Measurements from ENCODE around the gene DNALI1.

DNALI1 gene

GRCh38 chr1:37605061-37605650 is 48.4 kb downstream of the DNALI1 start:
- TF ChIP-seq ESRRG (CRISPR knock-in tag; IDR thresholded peaks at IDR 0.05) (no peak), ZFP3 (CRISPR knock-in tag; IDR thresholded peaks at IDR 0.05) (no peak), ZNF565 (CRISPR knock-in tag; conservative IDR thresholded peaks at IDR 0.05; ENCODE audit: low read depth) (no peak), BACH2 (CRISPR knock-in tag; IDR thresholded peaks at IDR 0.05; ENCODE audit: borderline replicate concordance) (no peak), PATZ1 (CRISPR knock-in tag; IDR thresholded peaks at IDR 0.05; ENCODE audit: borderline replicate concordance) (no peak), TCF4 (CRISPR knock-in tag; IDR thresholded peaks at IDR 0.05; ENCODE audit: borderline replicate concordance) (no peak), ZNF8 (CRISPR knock-in tag; IDR thresholded peaks at IDR 0.05) (no peak), ZC3H10 (CRISPR knock-in tag; IDR thresholded peaks at IDR 0.05) (no peak), RARB (CRISPR knock-in tag; IDR thresholded peaks at IDR 0.05) (no peak), CSDC2 (CRISPR knock-in tag; IDR thresholded peaks at IDR 0.05) (no peak), CREB5 (CRISPR knock-in tag; IDR thresholded peaks at IDR 0.05; ENCODE audit: low read depth) (no peak), CSRNP3 (CRISPR knock-in tag; IDR thresholded peaks at IDR 0.05) (no peak), PPARA (CRISPR knock-in tag; IDR thresholded peaks at IDR 0.05; ENCODE audit: borderline replicate concordance) (no peak), GLIS3 (CRISPR knock-in tag; IDR thresholded peaks at IDR 0.05) (no peak), TSHZ2 (CRISPR knock-in tag; IDR thresholded peaks at IDR 0.05) (no peak), ZNF70 (CRISPR knock-in tag; IDR thresholded peaks at IDR 0.05) (no peak), ZFP30 (CRISPR knock-in tag; IDR thresholded peaks at IDR 0.05) (no peak), ARNTL (CRISPR knock-in tag; IDR thresholded peaks at IDR 0.05; ENCODE audit: borderline replicate concordance, low read depth) (no peak)
- TF ChIP-seq, protein P1, sequence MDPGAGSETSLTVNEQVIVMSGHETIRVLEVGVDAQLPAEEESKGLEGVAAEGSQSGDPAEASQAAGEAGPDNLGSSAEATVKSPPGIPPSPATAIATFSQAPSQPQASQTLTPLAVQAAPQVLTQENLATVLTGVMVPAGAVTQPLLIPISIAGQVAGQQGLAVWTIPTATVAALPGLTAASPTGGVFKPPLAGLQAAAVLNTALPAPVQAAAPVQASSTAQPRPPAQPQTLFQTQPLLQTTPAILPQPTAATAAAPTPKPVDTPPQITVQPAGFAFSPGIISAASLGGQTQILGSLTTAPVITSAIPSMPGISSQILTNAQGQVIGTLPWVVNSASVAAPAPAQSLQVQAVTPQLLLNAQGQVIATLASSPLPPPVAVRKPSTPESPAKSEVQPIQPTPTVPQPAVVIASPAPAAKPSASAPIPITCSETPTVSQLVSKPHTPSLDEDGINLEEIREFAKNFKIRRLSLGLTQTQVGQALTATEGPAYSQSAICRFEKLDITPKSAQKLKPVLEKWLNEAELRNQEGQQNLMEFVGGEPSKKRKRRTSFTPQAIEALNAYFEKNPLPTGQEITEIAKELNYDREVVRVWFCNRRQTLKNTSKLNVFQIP (CRISPR knock-in tag; IDR thresholded peaks at IDR 0.05; ENCODE audit: borderline replicate concordance, low read depth), result no peak
- ATAC-seq, result no peak

- ATAC-seq, result no peak
- TF ChIP-seq SNAI2 (CRISPR knock-in tag; IDR thresholded peaks at IDR 0.05) (no peak), ZFP3 (CRISPR knock-in tag; IDR thresholded peaks at IDR 0.05) (no peak), OSR1 (CRISPR knock-in tag; IDR thresholded peaks at IDR 0.05) (no peak), CSRNP3 (CRISPR knock-in tag; IDR thresholded peaks at IDR 0.05) (no peak), CREB5 (CRISPR knock-in tag; IDR thresholded peaks at IDR 0.05; ENCODE audit: low read depth) (no peak), ARNTL (CRISPR knock-in tag; IDR thresholded peaks at IDR 0.05; ENCODE audit: borderline replicate concordance, low read depth) (no peak), ZFP30 (CRISPR knock-in tag; IDR thresholded peaks at IDR 0.05) (no peak), ZNF70 (CRISPR knock-in tag; IDR thresholded peaks at IDR 0.05) (no peak), TSHZ2 (CRISPR knock-in tag; IDR thresholded peaks at IDR 0.05) (no peak), ZC3H10 (CRISPR knock-in tag; IDR thresholded peaks at IDR 0.05) (no peak)
- TF ChIP-seq, protein P1 (CRISPR knock-in tag; IDR thresholded peaks at IDR 0.05; ENCODE audit: borderline replicate concordance, low read depth), result no peak
Observed at GRCh38 chr1:37605806-37606474, 49.2 kb downstream of the DNALI1 start.

Data from SK-N-SH treated with all-trans-retinoic acid at 6 μM for 48 hours (cell line).